ENCODE results near the gene SNAPC4.

DNA sequence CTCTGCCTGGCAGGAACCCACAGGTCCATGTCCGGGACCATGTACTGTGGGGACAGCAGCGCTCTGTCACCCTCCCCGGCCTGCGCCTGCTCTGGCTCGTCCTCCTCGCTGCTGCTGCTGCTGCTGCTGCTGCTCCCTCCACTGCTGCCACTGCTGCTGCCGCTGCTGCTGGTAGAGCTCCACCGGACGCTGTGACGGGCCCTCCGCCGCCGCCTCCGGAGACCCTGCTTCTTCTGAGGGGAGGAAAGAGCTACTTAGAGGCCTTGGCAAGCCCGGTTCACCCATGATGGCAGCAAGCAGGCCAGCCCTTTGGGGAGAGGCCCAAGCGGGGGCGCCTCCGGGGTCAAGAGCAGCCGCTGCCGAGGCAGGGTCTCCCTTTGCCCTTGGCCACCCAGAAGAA lies 16.5 kb downstream of the SNAPC4 start:
- TF ChIP-seq, protein P1, sequence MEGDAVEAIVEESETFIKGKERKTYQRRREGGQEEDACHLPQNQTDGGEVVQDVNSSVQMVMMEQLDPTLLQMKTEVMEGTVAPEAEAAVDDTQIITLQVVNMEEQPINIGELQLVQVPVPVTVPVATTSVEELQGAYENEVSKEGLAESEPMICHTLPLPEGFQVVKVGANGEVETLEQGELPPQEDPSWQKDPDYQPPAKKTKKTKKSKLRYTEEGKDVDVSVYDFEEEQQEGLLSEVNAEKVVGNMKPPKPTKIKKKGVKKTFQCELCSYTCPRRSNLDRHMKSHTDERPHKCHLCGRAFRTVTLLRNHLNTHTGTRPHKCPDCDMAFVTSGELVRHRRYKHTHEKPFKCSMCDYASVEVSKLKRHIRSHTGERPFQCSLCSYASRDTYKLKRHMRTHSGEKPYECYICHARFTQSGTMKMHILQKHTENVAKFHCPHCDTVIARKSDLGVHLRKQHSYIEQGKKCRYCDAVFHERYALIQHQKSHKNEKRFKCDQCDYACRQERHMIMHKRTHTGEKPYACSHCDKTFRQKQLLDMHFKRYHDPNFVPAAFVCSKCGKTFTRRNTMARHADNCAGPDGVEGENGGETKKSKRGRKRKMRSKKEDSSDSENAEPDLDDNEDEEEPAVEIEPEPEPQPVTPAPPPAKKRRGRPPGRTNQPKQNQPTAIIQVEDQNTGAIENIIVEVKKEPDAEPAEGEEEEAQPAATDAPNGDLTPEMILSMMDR (conservative IDR thresholded peaks at IDR 0.05; ENCODE audit: low read depth, low read length) = no peak
- no peak for TF ChIP-seq EZH2 (IDR thresholded peaks at IDR 0.05; ENCODE audit: low read length, unreplicated experiment)
